Activated CD4-positive, alpha-beta memory T cell treated with anti-CD3 and anti-CD28 coated beads, Interleukin-2, amount 10 ng/mL, durations not matched to agents 7 days and 5 days (primary cell): ENCODE results near the gene QTRT2. TPM values are rescaled to one million over a fixed set of nuclear protein-coding genes. Genes with fewer than 3 reads are reported as not detected.

ENCODE experiments used
- CTCF ChIA-PET: fragments of 350-600 bp; sonication (Branson Sonifier 250); formaldehyde crosslinking; loops from one replicate; lab custom pipeline; 2021; ENCODE audit warnings: antibody characterized with exemption, inconsistent platforms; lab: Charles Lee
- POLR2A ChIA-PET: fragments of 350-600 bp; sonication (Branson Sonifier 250); formaldehyde crosslinking; loops from one replicate; lab custom pipeline; 2021; ENCODE audit warnings: antibody characterized with exemption; lab: Charles Lee
- DNase-seq: peaks from one replicate; pipeline ENCODE4 v3.0.0-alpha.2; 2020
- H3K27ac Mint-ChIP-seq: one replicate; pipeline ENCODE4 v1.8.0; 2021; ENCODE audit warnings: mild to moderate bottlenecking, mixed read lengths
- H3K27me3 Mint-ChIP-seq: one replicate; pipeline ENCODE4 v1.8.0; 2021; ENCODE audit warnings: mixed read lengths
- H3K36me3 Mint-ChIP-seq: one replicate; pipeline ENCODE4 v1.8.0; 2021; ENCODE audit warnings: low read depth, mixed read lengths
- H3K4me1 Mint-ChIP-seq: one replicate; pipeline ENCODE4 v1.8.0; 2021; ENCODE audit warnings: mixed read lengths
- H3K4me3 Mint-ChIP-seq: one replicate; pipeline ENCODE4 v1.8.0; 2021; ENCODE audit warnings: mild to moderate bottlenecking, mixed read lengths
- H3K9me3 Mint-ChIP-seq: one replicate; pipeline ENCODE4 v1.8.0; 2021; ENCODE audit warnings: mixed read lengths
- total RNA-seq, 2 experiments: library from RNA; stranded (reverse); gene quantifications; one replicate each; pipeline ENCODE4 v1.2.3, GENCODE V29; 2021

QTRT2 gene
- total RNA-seq, 2 experiments from 2014 or later = 23.3 to 25.6 TPM

DNA sequence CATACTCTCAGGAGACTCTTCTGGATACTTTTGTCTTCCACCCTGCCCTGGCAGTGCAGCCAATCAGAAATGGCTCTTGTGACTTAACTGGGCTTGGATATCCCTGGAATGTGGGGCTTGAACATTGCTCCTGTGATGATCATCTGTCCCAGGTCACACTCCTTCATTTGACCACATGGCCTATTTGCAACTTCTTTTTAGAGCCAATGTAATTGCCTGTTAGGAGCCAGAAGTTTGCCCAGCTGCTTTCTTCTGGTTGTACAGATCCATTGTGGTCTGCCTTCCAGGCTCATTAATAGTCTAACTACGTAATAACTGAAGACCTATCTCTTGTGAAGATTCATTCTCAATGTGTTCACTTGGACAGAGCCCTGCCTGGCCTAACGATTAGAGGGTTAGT, 29.8 kb downstream of the QTRT2 start:
- Mint-ChIP-seq H3K4me1 (no peaks in the 10 kb centered on the region), H3K27ac (no peak overlapping the region), H3K9me3 (no peaks in the 10 kb centered on the region), H3K36me3 (peaks cover 60% of the 10 kb centered on the region), H3K4me3 (no peak overlapping the region), H3K27me3 (no peaks in the 10 kb centered on the region)
- DNase-seq = no peak
- ChIA-PET CTCF (no interaction called here), POLR2A (no interaction called here)

DNA sequence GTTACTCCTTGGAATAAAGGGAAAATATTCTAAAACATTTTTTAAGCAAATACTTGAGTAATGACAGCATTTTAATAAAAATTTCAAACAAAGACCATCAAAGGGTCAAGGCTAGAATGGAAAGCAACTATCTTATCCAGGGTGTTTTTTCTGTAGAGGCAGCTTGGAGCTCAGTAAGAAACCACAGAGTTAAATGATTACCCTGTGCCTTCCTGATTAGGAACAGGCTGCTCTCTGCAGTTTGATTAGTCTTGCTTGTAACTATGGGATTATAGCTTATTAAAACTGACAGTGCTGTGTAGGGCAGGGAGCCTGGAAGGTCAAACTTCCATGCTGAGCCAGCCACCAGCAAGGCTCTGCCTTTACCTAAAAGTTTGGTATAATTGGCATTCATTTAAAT, 33.1 kb downstream of the QTRT2 start:
- ChIA-PET CTCF (no interaction called here), POLR2A (no interaction called here)
- Mint-ChIP-seq H3K4me3 (no peak overlapping the region), H3K9me3 (no peaks in the 10 kb centered on the region), H3K4me1 (peaks cover 3% of the 10 kb centered on the region), H3K27ac (no peak overlapping the region), H3K27me3 (no peaks in the 10 kb centered on the region), H3K36me3 (peaks cover 33% of the 10 kb centered on the region)
- no peak for DNase-seq

DNA sequence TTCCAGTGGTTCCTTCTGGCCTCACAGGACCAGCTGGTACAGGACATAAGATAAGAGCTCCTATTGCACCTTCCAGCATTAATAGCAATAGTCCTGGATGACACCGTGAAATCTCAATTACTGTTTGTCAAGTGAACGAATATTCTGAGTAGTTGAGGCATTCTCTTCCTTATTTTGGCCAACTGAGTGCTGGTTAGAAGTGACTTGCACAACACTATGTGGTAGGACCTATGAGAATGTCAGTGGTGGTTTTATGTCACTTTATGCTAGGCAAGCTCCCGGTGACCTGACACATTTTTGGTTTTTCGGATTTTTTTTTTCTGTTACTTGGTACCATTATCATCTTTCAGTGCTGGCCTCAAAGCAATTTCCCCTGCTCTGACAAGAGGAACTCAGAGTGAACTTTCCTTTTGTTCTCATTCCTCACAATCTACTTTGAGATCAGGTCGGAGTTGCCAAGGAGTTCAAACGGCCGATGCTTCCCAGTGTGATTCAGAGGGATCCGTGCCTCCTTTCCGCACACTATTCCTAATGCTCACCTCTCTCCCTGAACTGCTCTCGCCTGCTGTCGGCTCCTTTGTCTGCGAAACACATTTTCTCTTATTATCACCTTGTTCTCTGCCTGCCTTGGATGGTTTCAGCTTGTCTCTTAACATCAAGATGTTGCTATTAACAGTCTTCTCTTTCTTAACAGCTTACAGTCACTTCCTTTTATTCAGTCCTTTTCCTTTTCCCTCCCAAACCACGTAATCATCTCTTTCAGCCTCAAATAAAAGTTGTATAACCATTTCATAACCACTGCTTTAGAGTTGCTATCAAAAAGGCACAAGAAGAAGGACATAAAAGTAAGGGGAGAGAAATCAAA, 35.8 kb downstream of the QTRT2 start:
- Mint-ChIP-seq H3K4me1 (peaks cover 3% of the 10 kb centered on the region), H3K27me3 (peaks cover 3% of the 10 kb centered on the region), H3K36me3 (peaks cover 10% of the 10 kb centered on the region), H3K27ac (no peak overlapping the region), H3K4me3 (no peak overlapping the region), H3K9me3 (no peaks in the 10 kb centered on the region)
- POLR2A ChIA-PET = no interaction called here
- DNase-seq = no peak
- CTCF ChIA-PET = no interaction called here

DNA sequence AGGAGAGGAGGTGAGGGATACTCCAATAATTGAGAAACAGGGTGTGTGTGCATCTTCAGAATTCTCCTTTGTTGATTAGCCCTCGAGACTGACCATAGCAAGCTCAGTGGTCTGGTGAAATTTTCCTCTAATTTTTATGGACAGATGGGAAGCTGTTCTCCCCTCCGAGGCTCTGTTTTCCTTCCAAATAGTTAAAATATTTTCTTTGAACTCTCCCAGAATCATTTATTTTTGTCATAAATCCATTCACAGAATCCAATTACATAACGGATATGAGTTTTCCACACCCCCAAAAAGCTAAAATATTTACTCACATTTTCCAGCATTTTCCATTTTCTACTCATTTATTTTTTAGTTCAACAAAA, 36.5 kb downstream of the QTRT2 start:
- H3K27me3 Mint-ChIP-seq = peaks cover 3% of the 10 kb centered on the region
- no peaks in the 10 kb centered on the region for H3K9me3 Mint-ChIP-seq
- H3K36me3 Mint-ChIP-seq = peaks cover 4% of the 10 kb centered on the region
- no peak overlapping the region for H3K4me3 Mint-ChIP-seq
- DNase-seq = no peak
- H3K27ac Mint-ChIP-seq = no peak overlapping the region
- CTCF ChIA-PET = no interaction called here
- POLR2A ChIA-PET = no interaction called here
- peaks cover 3% of the 10 kb centered on the region for H3K4me1 Mint-ChIP-seq

DNA sequence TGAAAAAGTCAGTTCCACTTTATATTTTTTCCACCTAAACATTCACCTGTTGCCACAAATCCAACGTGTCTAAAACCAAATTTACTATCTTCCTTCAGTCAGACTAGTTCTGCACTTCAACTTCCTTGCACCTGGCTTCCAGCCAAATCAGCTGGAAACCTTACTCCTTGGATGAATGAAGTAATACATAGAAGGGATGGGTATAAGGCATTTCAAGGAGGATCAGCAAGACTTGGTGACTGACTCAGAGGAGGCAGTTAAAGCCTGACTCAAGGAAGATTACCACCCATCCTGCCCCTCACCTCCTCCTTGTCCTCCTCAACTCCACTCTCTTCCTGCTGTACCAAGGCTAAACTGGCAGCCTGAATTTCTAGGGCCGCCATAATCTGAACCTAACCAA, 37.1 kb downstream of the QTRT2 start:
- Mint-ChIP-seq H3K4me3 (no peak overlapping the region), H3K27me3 (peaks cover 3% of the 10 kb centered on the region), H3K36me3 (peaks cover under 1% of the 10 kb centered on the region), H3K27ac (no peak overlapping the region), H3K4me1 (peaks cover 3% of the 10 kb centered on the region), H3K9me3 (no peaks in the 10 kb centered on the region)
- no peak for DNase-seq
- CTCF ChIA-PET = no interaction called here
- POLR2A ChIA-PET = no interaction called here

DNA sequence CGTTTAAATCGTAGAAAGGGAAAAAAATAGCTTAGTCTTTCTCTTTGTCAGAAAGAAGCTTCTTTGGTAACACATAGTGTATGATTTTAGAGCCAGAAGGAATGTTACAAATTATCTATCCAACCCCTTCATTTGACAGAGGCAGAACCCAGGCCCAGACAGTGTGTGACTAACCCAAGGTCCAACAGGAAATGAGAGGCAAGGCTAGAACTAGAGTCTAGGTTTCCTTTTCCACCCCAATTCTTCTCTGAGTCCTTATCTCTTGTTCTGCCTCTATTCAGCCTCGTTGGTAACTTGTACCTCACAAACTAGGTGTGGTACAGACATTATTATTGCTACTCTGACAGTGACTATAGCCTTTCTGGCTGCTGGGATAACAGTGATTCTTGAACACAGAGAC, 39.3 kb downstream of the QTRT2 start:
- no peak for DNase-seq
- Mint-ChIP-seq H3K9me3 (no peaks in the 10 kb centered on the region), H3K4me1 (peaks cover 3% of the 10 kb centered on the region), H3K27ac (no peak overlapping the region), H3K36me3 (no peaks in the 10 kb centered on the region), H3K27me3 (peaks cover 5% of the 10 kb centered on the region), H3K4me3 (no peak overlapping the region)
- ChIA-PET POLR2A (no interaction called here), CTCF (no interaction called here)

DNA sequence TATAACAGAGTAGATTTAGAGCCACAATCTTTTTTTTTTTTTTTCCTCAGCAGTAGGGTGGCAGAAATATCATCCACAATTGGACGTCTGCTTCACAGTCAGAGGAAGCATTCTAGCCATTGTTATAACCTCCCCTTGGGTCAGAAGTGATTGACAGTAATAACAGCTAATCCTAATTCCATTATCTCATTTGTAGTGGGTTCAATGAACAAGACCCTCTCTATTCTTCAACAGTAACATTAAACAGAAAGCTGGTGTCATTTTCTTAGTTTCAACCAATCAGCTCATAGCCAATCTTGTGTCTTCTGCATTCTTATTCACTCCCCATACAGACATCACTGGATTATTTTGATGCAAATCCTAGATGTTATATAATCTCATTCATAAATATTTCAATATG, 44.6 kb downstream of the QTRT2 start:
- no peak overlapping the region for H3K4me3 Mint-ChIP-seq

DNA sequence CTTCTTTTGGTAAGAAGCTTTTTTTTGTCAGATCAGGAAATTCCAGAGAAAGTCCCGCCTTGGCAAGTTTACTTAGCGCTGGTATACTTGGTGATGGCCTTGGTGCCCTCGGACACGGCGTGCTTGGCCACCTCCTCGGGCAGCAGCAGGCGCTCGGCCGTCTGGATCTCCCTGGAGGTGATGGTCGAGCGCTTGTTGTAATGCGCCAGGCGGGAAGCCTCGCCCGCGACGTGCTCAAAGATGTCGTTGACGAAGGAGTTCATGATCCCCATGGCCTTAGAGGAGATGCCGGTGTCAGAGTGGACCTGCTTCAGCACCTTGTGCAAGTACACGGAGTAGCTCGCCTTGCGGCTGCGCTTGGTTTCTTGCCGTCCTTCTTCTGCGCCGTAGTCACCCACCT, 46.6 kb downstream of the QTRT2 start:
- H3K4me1 Mint-ChIP-seq = no peaks in the 10 kb centered on the region
- POLR2A ChIA-PET = no interaction called here

More for the DNA sequence above, 44.6 kb downstream of the QTRT2 start:
- no peak overlapping the region for H3K27ac Mint-ChIP-seq
- no peaks in the 10 kb centered on the region for H3K4me1 Mint-ChIP-seq
- ChIA-PET POLR2A (interaction anchor here (0.7 kb wide), 1 partner anchor 239 kb away, joined by 3 read pairs; no protein-coding TSS in a partner anchor), CTCF (no interaction called here)
- no peaks in the 10 kb centered on the region for H3K36me3 Mint-ChIP-seq
- H3K27me3 Mint-ChIP-seq = peaks cover 12% of the 10 kb centered on the region
- DNase-seq = no peak
- no peaks in the 10 kb centered on the region for H3K9me3 Mint-ChIP-seq

DNA sequence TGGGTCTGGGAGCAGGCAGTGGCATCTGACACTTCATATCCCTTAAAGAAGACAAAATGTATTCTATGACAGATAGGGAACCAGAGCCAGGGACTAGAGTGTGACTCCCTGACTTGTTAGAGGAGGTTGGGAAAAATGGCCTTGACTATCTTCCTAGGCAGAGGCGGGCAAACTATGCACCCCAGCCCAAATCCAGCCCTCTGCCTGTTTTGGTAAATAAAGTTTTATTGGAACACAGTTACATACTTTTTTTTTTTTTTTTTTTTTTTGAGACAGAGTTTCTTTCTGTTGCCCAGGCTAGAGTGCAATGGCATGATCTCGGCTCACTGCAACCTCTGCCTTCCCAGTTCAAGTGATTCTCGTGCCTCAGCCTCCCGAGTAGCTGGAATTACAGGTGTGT, 47.3 kb downstream of the QTRT2 start:
- no peaks in the 10 kb centered on the region for H3K9me3 Mint-ChIP-seq
- no peaks in the 10 kb centered on the region for H3K36me3 Mint-ChIP-seq
- ChIA-PET POLR2A (no interaction called here), CTCF (no interaction called here)
- H3K27me3 Mint-ChIP-seq = peaks cover 9% of the 10 kb centered on the region
- H3K27ac Mint-ChIP-seq = no peak overlapping the region
- H3K4me3 Mint-ChIP-seq = no peak overlapping the region
- DNase-seq = no peak
- no peaks in the 10 kb centered on the region for H3K4me1 Mint-ChIP-seq

More for the DNA sequence above, 46.6 kb downstream of the QTRT2 start:
- Mint-ChIP-seq H3K9me3 (no peaks in the 10 kb centered on the region), H3K4me3 (no peak overlapping the region), H3K27me3 (peaks cover 9% of the 10 kb centered on the region), H3K36me3 (no peaks in the 10 kb centered on the region), H3K27ac (no peak overlapping the region)
- DNase-seq = no peak
- CTCF ChIA-PET = no interaction called here

DNA sequence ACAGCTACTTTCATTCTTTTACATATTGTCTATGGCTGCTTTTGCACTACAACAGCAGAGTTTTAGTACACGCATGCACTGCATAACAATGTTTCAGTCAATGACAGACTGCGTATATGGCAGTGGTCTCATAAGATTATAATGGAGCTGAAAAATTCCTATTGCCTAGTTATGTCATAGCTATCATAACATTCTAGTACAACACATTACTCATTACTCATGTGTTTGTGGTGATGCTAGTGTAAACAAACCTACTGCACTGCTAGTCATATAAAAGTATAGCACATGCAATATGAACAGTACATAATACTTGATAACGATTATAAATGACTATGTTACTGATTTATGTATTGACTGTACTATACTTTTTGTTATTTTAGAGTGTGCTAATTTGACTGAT, 47.9 kb downstream of the QTRT2 start:
- CTCF ChIA-PET = no interaction called here
- no peaks in the 10 kb centered on the region for H3K9me3 Mint-ChIP-seq
- no peak overlapping the region for H3K27ac Mint-ChIP-seq
- H3K27me3 Mint-ChIP-seq = peaks cover 11% of the 10 kb centered on the region
- H3K4me3 Mint-ChIP-seq = no peak overlapping the region
- no peaks in the 10 kb centered on the region for H3K36me3 Mint-ChIP-seq
- no peak for DNase-seq
- H3K4me1 Mint-ChIP-seq = no peaks in the 10 kb centered on the region
- POLR2A ChIA-PET = no interaction called here

DNA sequence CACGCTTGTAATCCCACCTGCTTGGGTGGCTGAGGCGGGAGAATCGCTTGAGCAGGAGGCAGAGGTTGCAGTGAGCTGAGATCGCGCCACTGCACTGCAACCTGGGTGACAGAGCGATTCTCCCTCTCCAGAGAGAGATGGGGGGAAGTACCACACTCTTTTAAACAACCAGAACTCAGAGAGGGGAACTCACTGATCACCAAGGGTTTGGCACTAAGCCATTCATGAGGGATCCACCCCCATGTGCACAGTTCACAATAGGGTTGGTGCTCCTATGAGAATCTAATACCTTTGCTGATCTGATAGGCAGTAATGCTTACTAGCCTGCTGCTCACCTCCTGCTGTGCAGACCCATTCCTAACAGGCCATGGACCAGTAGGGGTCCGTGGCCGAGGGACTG, 51.6 kb downstream of the QTRT2 start:
- Mint-ChIP-seq H3K4me3 (no peak overlapping the region), H3K27ac (no peak overlapping the region), H3K9me3 (no peaks in the 10 kb centered on the region), H3K36me3 (no peaks in the 10 kb centered on the region), H3K27me3 (peaks cover 11% of the 10 kb centered on the region), H3K4me1 (no peaks in the 10 kb centered on the region)
- no peak for DNase-seq
- POLR2A ChIA-PET = no interaction called here
- CTCF ChIA-PET = no interaction called here

DNA sequence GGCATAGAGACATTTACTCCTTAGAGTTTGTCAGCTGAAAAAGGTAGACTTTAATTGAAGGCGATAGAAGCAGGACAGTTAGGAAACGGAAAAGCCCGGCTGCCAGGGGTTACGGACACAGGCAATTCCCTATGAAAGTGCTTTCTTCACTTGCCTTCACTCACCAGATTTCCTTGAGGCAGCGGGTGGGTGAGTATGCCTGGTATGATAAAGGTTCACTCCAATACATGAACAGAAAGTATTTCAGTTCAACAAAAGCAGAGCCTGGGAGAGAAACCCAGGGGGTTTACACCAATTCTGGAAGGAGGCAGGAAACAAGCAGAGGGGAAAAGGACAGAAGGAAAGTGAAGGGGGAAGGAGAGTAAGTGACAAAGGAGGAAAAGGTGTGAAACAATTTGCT, 53.9 kb downstream of the QTRT2 start:
- H3K27ac Mint-ChIP-seq = no peak overlapping the region
- no peak overlapping the region for H3K4me3 Mint-ChIP-seq
- CTCF ChIA-PET = no interaction called here
- no peaks in the 10 kb centered on the region for H3K9me3 Mint-ChIP-seq
- H3K27me3 Mint-ChIP-seq = peaks cover 11% of the 10 kb centered on the region
- POLR2A ChIA-PET = no interaction called here
- no peaks in the 10 kb centered on the region for H3K36me3 Mint-ChIP-seq
- no peaks in the 10 kb centered on the region for H3K4me1 Mint-ChIP-seq
- DNase-seq = no peak

DNA sequence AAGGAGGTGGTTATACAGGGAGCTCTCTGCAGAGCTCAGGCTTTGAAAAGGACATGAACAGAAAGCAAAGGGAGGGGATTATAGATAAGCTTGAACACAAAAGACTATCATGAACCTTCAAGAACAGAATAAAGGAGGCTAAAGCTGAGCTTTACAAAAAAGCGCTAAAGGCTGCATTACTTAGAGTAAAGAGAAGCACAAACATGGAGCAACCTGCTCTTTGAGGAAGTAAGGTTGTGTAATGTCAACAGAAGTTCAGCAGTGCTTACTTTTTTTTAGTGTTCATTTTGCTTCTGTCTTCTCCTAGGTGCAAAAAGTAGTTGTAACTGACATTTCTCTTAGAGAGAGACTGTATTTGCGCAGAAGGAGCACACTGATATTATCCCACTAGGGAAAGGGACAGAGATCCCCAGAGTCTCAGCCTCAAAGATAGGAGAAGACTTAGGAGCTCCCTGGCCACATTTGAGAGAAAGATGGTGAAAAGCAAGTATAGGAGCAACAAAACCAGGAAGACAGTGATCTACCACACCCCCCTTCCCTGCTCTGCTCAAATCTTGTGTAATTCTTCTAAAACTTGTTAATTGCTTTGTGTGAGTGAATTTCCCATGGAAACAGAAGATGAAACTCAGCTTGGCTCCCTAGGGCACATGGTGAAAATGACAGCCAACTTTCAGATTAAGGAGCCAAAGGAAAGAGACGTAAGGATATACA, 54.7 kb downstream of the QTRT2 start:
- ChIA-PET POLR2A (no interaction called here), CTCF (no interaction called here)
- H3K4me3 Mint-ChIP-seq = no peak overlapping the region

DNA sequence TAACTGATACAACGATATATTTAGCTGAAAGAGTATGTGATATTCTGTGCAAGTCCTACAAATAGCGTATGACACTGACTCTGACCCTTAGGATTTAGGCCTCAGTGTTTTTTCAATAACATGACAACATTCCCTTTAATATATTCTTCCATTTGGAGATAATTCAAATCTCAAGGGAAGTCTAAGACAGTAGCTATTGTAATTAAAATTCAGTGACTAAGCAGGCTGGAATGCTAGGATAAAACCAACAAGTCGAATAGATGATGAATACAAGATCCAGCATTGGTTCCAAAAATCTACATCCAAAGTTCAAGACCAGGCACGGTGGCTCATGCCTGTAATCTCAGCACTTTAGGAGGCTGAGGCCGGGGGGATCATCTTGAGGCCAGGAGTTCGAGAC, 56.2 kb downstream of the QTRT2 start:
- POLR2A ChIA-PET = no interaction called here
- no peak for DNase-seq
- H3K4me1 Mint-ChIP-seq = no peaks in the 10 kb centered on the region
- CTCF ChIA-PET = no interaction called here
- H3K27me3 Mint-ChIP-seq = peaks cover 11% of the 10 kb centered on the region
- H3K27ac Mint-ChIP-seq = no peak overlapping the region
- no peak overlapping the region for H3K4me3 Mint-ChIP-seq
- H3K9me3 Mint-ChIP-seq = no peaks in the 10 kb centered on the region
- H3K36me3 Mint-ChIP-seq = no peaks in the 10 kb centered on the region

More for the DNA sequence above, 54.7 kb downstream of the QTRT2 start:
- Mint-ChIP-seq H3K36me3 (no peaks in the 10 kb centered on the region), H3K27me3 (peaks cover 11% of the 10 kb centered on the region), H3K4me1 (no peaks in the 10 kb centered on the region), H3K27ac (no peak overlapping the region), H3K9me3 (no peaks in the 10 kb centered on the region)
- no peak for DNase-seq
